ENCODE results near the gene LBX1. TPM values are rescaled to one million over a fixed set of nuclear protein-coding genes. Genes with fewer than 3 reads are reported as not detected.

Gene LBX1
- total and polyA plus RNA-seq, 2 donors (not counting 3 experiments of a cell fraction or from before 2014, with no cell fraction given) = not detected

DNA sequence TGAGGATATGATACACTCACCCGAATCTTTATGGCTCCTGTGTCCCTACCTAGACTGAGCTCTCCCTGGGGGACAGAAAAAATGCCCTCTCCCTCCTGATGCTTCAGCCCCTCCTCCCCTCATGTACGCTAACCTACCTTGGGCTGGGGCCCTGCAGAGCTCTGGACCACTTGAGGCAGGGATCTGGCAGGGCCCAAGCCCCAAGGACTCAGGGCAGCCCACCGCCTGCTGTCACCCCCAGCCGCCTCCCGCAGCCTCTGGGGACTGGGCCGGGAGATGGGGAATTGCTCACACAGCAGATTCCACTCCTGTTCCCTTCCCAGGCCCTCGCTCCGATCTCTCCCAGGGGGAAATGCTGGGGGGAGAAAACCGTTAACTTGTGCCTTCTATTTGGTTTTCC is 32.9 kb upstream of the LBX1 start:
- H3K4me2 ChIP-seq (ENCODE audit: insufficient read depth, low read length) = no peak overlapping the region
- TF ChIP-seq MYC (IDR thresholded peaks at IDR 0.05; ENCODE audit: low read depth, low read length) = no peak
- no peak for TF ChIP-seq JUN (IDR thresholded peaks at IDR 0.05; ENCODE audit: borderline replicate concordance, insufficient read depth, insufficient read length, low read depth)
- TF ChIP-seq GATA2 (IDR thresholded peaks at IDR 0.05; ENCODE audit: insufficient read depth, insufficient read length, low read depth, low read length) = no peak
- no peak for TF ChIP-seq FOS (IDR thresholded peaks at IDR 0.05; ENCODE audit: borderline replicate concordance, insufficient read depth, low read length)
- TF ChIP-seq, protein P1, sequence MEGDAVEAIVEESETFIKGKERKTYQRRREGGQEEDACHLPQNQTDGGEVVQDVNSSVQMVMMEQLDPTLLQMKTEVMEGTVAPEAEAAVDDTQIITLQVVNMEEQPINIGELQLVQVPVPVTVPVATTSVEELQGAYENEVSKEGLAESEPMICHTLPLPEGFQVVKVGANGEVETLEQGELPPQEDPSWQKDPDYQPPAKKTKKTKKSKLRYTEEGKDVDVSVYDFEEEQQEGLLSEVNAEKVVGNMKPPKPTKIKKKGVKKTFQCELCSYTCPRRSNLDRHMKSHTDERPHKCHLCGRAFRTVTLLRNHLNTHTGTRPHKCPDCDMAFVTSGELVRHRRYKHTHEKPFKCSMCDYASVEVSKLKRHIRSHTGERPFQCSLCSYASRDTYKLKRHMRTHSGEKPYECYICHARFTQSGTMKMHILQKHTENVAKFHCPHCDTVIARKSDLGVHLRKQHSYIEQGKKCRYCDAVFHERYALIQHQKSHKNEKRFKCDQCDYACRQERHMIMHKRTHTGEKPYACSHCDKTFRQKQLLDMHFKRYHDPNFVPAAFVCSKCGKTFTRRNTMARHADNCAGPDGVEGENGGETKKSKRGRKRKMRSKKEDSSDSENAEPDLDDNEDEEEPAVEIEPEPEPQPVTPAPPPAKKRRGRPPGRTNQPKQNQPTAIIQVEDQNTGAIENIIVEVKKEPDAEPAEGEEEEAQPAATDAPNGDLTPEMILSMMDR (IDR thresholded peaks at IDR 0.05; ENCODE audit: extremely low read depth in 1 of 2, insufficient read depth in 1 of 2, low read depth in 1 of 2, low read length in 2 of 2) = no peak
- no peak for TF ChIP-seq POLR2AphosphoS5 (IDR thresholded peaks at IDR 0.05; ENCODE audit: insufficient read depth, low read depth, low read length)
- no peak for TF ChIP-seq POLR2A (IDR thresholded peaks at IDR 0.05; ENCODE audit: low read depth, low read length)
- no peak for TF ChIP-seq EZH2 (IDR thresholded peaks at IDR 0.05; ENCODE audit: borderline replicate concordance, low read depth, low read length, severe bottlenecking)
- TF ChIP-seq MAX (IDR thresholded peaks at IDR 0.05; ENCODE audit: insufficient read depth, insufficient read length) = no peak
- H3K9ac ChIP-seq (replicated peaks; ENCODE audit: extremely low read depth, insufficient read depth, low read length) = no peak overlapping the region
- DNase-seq (ENCODE audit: low read depth, low spot score) (no peak), FAIRE-seq (no peak)
- peaks cover 10 to 13% of the 10 kb centered on the region in 2 experiments for H3K27me3 ChIP-seq (ENCODE audit: control insufficient read depth in 2 of 2, insufficient read depth in 2 of 2, low read length in 2 of 2)
- H3K4me1 ChIP-seq (ENCODE audit: control insufficient read depth, extremely low read depth, insufficient read depth, low read length) = no peaks in the 10 kb centered on the region
- H3K27ac ChIP-seq (ENCODE audit: insufficient read depth, low read depth, low read length) = no peak overlapping the region
- no peaks in the 10 kb centered on the region for H3K9me3 ChIP-seq (replicated peaks; ENCODE audit: control insufficient read depth, insufficient read depth, low read length)
- CTCF ChIA-PET = no interaction called here
- POLR2A ChIA-PET = no interaction called here
- dilution Hi-C loops (cut with MboI; ENCODE audit: extremely low pct_ligation_motif_present, low sequenced_read_pairs) (no loop called here), intact Hi-C loops (cut with micrococcal nuclease) (no loop called here)
- no peak overlapping the region for H2AFZ ChIP-seq (ENCODE audit: low read depth, low read length)
- H3K9me1 ChIP-seq (replicated peaks; ENCODE audit: control insufficient read depth, extremely low read depth, insufficient read depth, low read length) = no peaks in the 10 kb centered on the region
- no peaks in the 10 kb centered on the region for H4K20me1 ChIP-seq (replicated peaks; ENCODE audit: control insufficient read depth, extremely low read depth, insufficient read depth, low read length)
- H3K79me2 ChIP-seq (ENCODE audit: control insufficient read depth, insufficient read depth, low read length) = no peaks in the 10 kb centered on the region
- H3K36me3 ChIP-seq (ENCODE audit: control insufficient read depth in 2 of 2, extremely low read depth in 1 of 2, insufficient read depth in 2 of 2, low read length in 2 of 2) = no peaks in the 10 kb centered on the region
- H3K4me3 ChIP-seq (replicated peaks in 1 of 3; ENCODE audit: insufficient read depth in 1 of 3, low read depth in 1 of 3, low read length in 3 of 3) = no peak overlapping the region
- no TSS peak for BruUV-seq (replicated peaks)
